ENCODE results near the gene HNRNPA0.

DNA sequence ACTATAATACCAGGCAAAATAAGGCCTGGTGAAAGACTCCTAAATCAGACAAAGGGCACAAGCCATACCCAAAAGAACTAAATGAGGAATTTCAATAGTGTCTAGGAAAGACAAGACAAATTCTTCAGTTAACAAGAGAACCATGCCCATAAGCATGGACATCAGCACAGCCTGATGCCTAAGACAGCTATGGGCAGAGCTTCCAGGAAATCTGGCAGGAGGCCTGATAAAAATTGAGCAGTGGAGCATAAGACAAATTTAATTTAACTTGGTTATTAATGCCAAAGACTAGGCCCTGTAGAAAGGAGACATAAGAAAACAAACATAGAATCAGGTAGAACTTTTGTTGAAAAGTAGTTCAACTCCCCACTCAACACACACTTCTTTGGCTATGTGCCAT, 35.6 kb downstream of the HNRNPA0 start:
- no peak for TF ChIP-seq POLR2AphosphoS5 (IDR thresholded peaks at IDR 0.05; ENCODE audit: low read depth)
- TF ChIP-seq, protein P1, sequence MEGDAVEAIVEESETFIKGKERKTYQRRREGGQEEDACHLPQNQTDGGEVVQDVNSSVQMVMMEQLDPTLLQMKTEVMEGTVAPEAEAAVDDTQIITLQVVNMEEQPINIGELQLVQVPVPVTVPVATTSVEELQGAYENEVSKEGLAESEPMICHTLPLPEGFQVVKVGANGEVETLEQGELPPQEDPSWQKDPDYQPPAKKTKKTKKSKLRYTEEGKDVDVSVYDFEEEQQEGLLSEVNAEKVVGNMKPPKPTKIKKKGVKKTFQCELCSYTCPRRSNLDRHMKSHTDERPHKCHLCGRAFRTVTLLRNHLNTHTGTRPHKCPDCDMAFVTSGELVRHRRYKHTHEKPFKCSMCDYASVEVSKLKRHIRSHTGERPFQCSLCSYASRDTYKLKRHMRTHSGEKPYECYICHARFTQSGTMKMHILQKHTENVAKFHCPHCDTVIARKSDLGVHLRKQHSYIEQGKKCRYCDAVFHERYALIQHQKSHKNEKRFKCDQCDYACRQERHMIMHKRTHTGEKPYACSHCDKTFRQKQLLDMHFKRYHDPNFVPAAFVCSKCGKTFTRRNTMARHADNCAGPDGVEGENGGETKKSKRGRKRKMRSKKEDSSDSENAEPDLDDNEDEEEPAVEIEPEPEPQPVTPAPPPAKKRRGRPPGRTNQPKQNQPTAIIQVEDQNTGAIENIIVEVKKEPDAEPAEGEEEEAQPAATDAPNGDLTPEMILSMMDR (conservative IDR thresholded peaks at IDR 0.05; ENCODE audit: low read depth in 2 of 2) = no peak
- no peak for TF ChIP-seq ZNF114 (CRISPR knock-in tag; IDR thresholded peaks at IDR 0.05)
- TF ChIP-seq, protein P2, sequence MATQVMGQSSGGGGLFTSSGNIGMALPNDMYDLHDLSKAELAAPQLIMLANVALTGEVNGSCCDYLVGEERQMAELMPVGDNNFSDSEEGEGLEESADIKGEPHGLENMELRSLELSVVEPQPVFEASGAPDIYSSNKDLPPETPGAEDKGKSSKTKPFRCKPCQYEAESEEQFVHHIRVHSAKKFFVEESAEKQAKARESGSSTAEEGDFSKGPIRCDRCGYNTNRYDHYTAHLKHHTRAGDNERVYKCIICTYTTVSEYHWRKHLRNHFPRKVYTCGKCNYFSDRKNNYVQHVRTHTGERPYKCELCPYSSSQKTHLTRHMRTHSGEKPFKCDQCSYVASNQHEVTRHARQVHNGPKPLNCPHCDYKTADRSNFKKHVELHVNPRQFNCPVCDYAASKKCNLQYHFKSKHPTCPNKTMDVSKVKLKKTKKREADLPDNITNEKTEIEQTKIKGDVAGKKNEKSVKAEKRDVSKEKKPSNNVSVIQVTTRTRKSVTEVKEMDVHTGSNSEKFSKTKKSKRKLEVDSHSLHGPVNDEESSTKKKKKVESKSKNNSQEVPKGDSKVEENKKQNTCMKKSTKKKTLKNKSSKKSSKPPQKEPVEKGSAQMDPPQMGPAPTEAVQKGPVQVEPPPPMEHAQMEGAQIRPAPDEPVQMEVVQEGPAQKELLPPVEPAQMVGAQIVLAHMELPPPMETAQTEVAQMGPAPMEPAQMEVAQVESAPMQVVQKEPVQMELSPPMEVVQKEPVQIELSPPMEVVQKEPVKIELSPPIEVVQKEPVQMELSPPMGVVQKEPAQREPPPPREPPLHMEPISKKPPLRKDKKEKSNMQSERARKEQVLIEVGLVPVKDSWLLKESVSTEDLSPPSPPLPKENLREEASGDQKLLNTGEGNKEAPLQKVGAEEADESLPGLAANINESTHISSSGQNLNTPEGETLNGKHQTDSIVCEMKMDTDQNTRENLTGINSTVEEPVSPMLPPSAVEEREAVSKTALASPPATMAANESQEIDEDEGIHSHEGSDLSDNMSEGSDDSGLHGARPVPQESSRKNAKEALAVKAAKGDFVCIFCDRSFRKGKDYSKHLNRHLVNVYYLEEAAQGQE (IDR thresholded peaks at IDR 0.05; ENCODE audit: unreplicated experiment) = no peak
- no peak for TF ChIP-seq EZH2phosphoT487 (IDR thresholded peaks at IDR 0.05; ENCODE audit: unreplicated experiment)

Measured in GM23338 (cell line).